Loucy (cell line): Measurements from ENCODE around the gene DNM3.

Experiments
- H2AFZ ChIP-seq: fragments of 200-600 bp; sonication (generic); 2 replicates; pipeline ENCODE4 v1.6.0; 2016; ENCODE audit warnings: antibody characterized with exemption, mild to moderate bottlenecking, low read length, moderate library complexity
- H3F3A ChIP-seq: fragments of 200-600 bp; 2 replicates; pipeline ENCODE4 v1.6.0; 2016; ENCODE audit warnings: antibody characterized with exemption, low read depth, mild to moderate bottlenecking
- H3K27me3 ChIP-seq: fragments of 200-600 bp; sonication (generic); 2 replicates; pipeline ENCODE4 v1.6.1; 2014; ENCODE audit warnings: low read length, mild to moderate bottlenecking; ENCODE audit not compliant: insufficient read depth, poor library complexity, severe bottlenecking
- H3K36me3 ChIP-seq: fragments of 200-600 bp; sonication (generic); 2 replicates; pipeline ENCODE4 v1.6.1; 2016; ENCODE audit warnings: low read length; ENCODE audit not compliant: insufficient read depth
- H3K4me1 ChIP-seq: fragments of 200-600 bp; sonication (generic); 2 replicates; pipeline ENCODE4 v1.5.1; 2014; ENCODE audit warnings: low read length, mild to moderate bottlenecking; ENCODE audit not compliant: insufficient read depth, poor library complexity, severe bottlenecking
- H3K4me2 ChIP-seq: fragments of 200-600 bp; sonication (generic); 2 replicates; pipeline ENCODE4 v1.6.0; 2014; ENCODE audit warnings: antibody characterized with exemption, low read length, low read depth, mild to moderate bottlenecking; ENCODE audit not compliant: poor library complexity, severe bottlenecking
- H3K4me3 ChIP-seq: fragments of 200-600 bp; sonication (generic); 2 replicates; pipeline ENCODE4 v1.5.1; 2014; ENCODE audit warnings: low read length, mild to moderate bottlenecking, mixed read lengths; ENCODE audit not compliant: poor library complexity, severe bottlenecking
- H3K79me2 ChIP-seq: fragments of 200-600 bp; sonication (generic); 2 replicates; pipeline ENCODE4 v1.6.1; 2014; ENCODE audit warnings: low read length; ENCODE audit not compliant: insufficient read depth
- H3K9ac ChIP-seq: fragments of 200-600 bp; sonication (generic); 2 replicates; pipeline ENCODE4 v1.6.0; 2014; ENCODE audit warnings: mild to moderate bottlenecking, low read depth, low read length, moderate library complexity; ENCODE audit not compliant: poor library complexity, severe bottlenecking
- H3K9me2 ChIP-seq: fragments of 200-600 bp; sonication (generic); replicated peaks from 2 replicates; pipeline ENCODE4 v1.6.1; 2016; ENCODE audit warnings: low read depth, low read length, mixed read lengths
- H3K9me3 ChIP-seq: fragments of 200-600 bp; sonication (generic); 2 replicates; pipeline ENCODE4 v1.6.1; 2014; ENCODE audit warnings: mild to moderate bottlenecking, antibody characterized with exemption, low read length, low read depth; ENCODE audit not compliant: insufficient read depth
- H4K20me1 ChIP-seq: fragments of 200-600 bp; sonication (generic); 2 replicates; pipeline ENCODE4 v1.6.0; 2014; ENCODE audit warnings: antibody characterized with exemption, low read length, mild to moderate bottlenecking; ENCODE audit not compliant: insufficient read depth, poor library complexity, severe bottlenecking
- CTCF ChIP-seq: fragments of 200-600 bp; sonication (generic); conservative IDR thresholded peaks from 2 replicates; pipeline ENCODE4 v1.5.1; 2014; ENCODE audit warnings: mild to moderate bottlenecking, antibody characterized with exemption, low read length
- EZH2phosphoT487 ChIP-seq: fragments of 200-600 bp; IDR thresholded peaks from 2 replicates; pipeline ENCODE4 v1.6.1; 2018; ENCODE audit warnings: antibody characterized with exemption, mild to moderate bottlenecking, moderate library complexity, borderline replicate concordance

The DNM3 gene

GRCh38 chr1:172446547-172446946, 605.2 kb downstream of the DNM3 start:
- Histone ChIP-seq H3K9me3 (no peaks in the 10 kb centered on the region), H3K79me2 (peaks cover 27% of the 10 kb centered on the region), H3K36me3 (no peaks in the 10 kb centered on the region), H3K4me3 (no peak overlapping the region), H3K9me2 (no peaks in the 10 kb centered on the region), H3K4me2 (no peak overlapping the region), H3K4me1 (peaks cover 49% of the 10 kb centered on the region), H3K27me3 (no peaks in the 10 kb centered on the region), H3F3A (no peaks in the 10 kb centered on the region), H3K9ac (no peak overlapping the region), H4K20me1 (no peaks in the 10 kb centered on the region), H2AFZ (no peak overlapping the region)
- TF ChIP-seq CTCF = no peak

- Histone ChIP-seq H3K9ac (no peak overlapping the region), H4K20me1 (no peaks in the 10 kb centered on the region), H3F3A (no peaks in the 10 kb centered on the region), H3K27me3 (no peaks in the 10 kb centered on the region), H2AFZ (no peak overlapping the region), H3K4me2 (no peak overlapping the region), H3K79me2 (peaks cover 17% of the 10 kb centered on the region), H3K9me3 (no peaks in the 10 kb centered on the region), H3K4me1 (peaks cover 38% of the 10 kb centered on the region), H3K9me2 (no peaks in the 10 kb centered on the region), H3K4me3 (no peak overlapping the region), H3K36me3 (no peaks in the 10 kb centered on the region)
- TF ChIP-seq EZH2phosphoT487 (no peak), CTCF (no peak)
These were observed 606.3 kb downstream of the DNM3 start for GRCh38 chr1:172447641-172448040.

GRCh38 chr1:172448995-172449584, 607.8 kb downstream of the DNM3 start:
- H4K20me1 ChIP-seq = no peaks in the 10 kb centered on the region
- peak overlapping the region; percentile 96 for H2AFZ ChIP-seq
- H3K79me2 ChIP-seq = 0 out of 2 replicates have a peak, but pooled peaks cover 4% of the 10 kb centered on the region
- H3K4me3 ChIP-seq = no peak overlapping the region
- H3K9me2 ChIP-seq = no peaks in the 10 kb centered on the region
- no peaks in the 10 kb centered on the region for H3K9me3 ChIP-seq
- H3F3A ChIP-seq = no peaks in the 10 kb centered on the region
- no peaks in the 10 kb centered on the region for H3K27me3 ChIP-seq
- peaks cover 31% of the 10 kb centered on the region for H3K4me1 ChIP-seq
- no peak for TF ChIP-seq CTCF
- TF ChIP-seq EZH2phosphoT487 = no peak
- H3K9ac ChIP-seq = no peak overlapping the region
- no peaks in the 10 kb centered on the region for H3K36me3 ChIP-seq
- H3K4me2 ChIP-seq = no peak overlapping the region
